CD14-positive monocyte (primary cell): ENCODE results near the gene NACAD. TPM values are rescaled to one million over a fixed set of nuclear protein-coding genes. Genes with fewer than 3 reads are reported as not detected.

Experiments used
- DNase-seq, 3 donors: peaks; one replicate each; pipeline ENCODE4 v3.0.0-alpha.2; 2011 to 2022
- H2AFZ ChIP-seq: 2 replicates; pipeline ENCODE4 v1.6.0; 2012; ENCODE audit warnings: mild to moderate bottlenecking, low read depth, low read length, inconsistent platforms; ENCODE audit not compliant: insufficient read depth, poor library complexity, severe bottlenecking
- H3K27ac ChIP-seq, 2 donors: 1 replicate in 1 of 2; 2 replicates in 1 of 2; pipeline ENCODE4 v1.5.1; 2012 to 2013; ENCODE audit warnings: low read length in 2 of 2, control low read depth in 1 of 2, inconsistent platforms in 1 of 2, low read depth in 1 of 2, mild to moderate bottlenecking in 1 of 2
- H3K27me3 ChIP-seq, 2 donors: one replicate each; pipeline versions ENCODE4 v1.6.0 to v1.6.1; 2011 to 2013; ENCODE audit warnings: low read length in 2 of 2; ENCODE audit not compliant: control insufficient read depth in 2 of 2, insufficient read depth in 2 of 2
- H3K36me3 ChIP-seq, 2 donors: replicated peaks in 1 of 2; 1 replicate in 1 of 2; 2 replicates in 1 of 2; pipeline versions ENCODE4 v1.5.1 to v1.6.1; 2012 to 2013; ENCODE audit warnings: low read length in 2 of 2, control low read depth in 1 of 2, inconsistent platforms in 1 of 2, mild to moderate bottlenecking in 1 of 2; ENCODE audit not compliant: insufficient read depth in 2 of 2, control insufficient read depth in 1 of 2
- H3K4me1 ChIP-seq, 2 donors: 1 replicate in 1 of 2; 2 replicates in 1 of 2; pipeline versions ENCODE4 v1.5.1 to v1.6.1; 2012 to 2013; ENCODE audit warnings: low read length in 2 of 2, control low read depth in 1 of 2, inconsistent platforms in 1 of 2, mild to moderate bottlenecking in 1 of 2, moderate library complexity in 1 of 2; ENCODE audit not compliant: insufficient read depth in 2 of 2, control insufficient read depth in 1 of 2
- H3K4me2 ChIP-seq: replicated peaks from 2 replicates; pipeline ENCODE3; 2012; ENCODE audit warnings: low read length, moderate library complexity, mild to moderate bottlenecking; ENCODE audit not compliant: poor library complexity, severe bottlenecking; ENCODE audit errors: extremely low read depth
- H3K4me3 ChIP-seq, 3 experiments: fragments of 200-600 bp in 1 of 3; sonication (generic) in 1 of 3; replicated peaks in 1 of 3; 1 replicate in 2 of 3; 2 replicates in 1 of 3; pipeline ENCODE4 v1.5.1; 2011 to 2013; ENCODE audit warnings: low read length in 3 of 3, mild to moderate bottlenecking in 3 of 3, control low read depth in 2 of 3, low read depth in 2 of 3, inconsistent platforms in 1 of 3, moderate library complexity in 1 of 3
- H3K79me2 ChIP-seq: 2 replicates; pipeline ENCODE4 v1.6.0; 2012; ENCODE audit warnings: mild to moderate bottlenecking, control low read depth, inconsistent platforms, low read length, moderate library complexity; ENCODE audit not compliant: insufficient read depth
- H3K9ac ChIP-seq: 2 replicates; pipeline ENCODE4 v1.6.0; 2017; ENCODE audit warnings: low read length, mild to moderate bottlenecking; ENCODE audit not compliant: insufficient read depth, poor library complexity, severe bottlenecking
- H3K9me3 ChIP-seq, 2 donors: replicated peaks in 1 of 2; 1 replicate in 1 of 2; 2 replicates in 1 of 2; pipeline versions ENCODE4 v1.5.1 to v1.6.1; 2012 to 2013; ENCODE audit warnings: low read length in 2 of 2, control low read depth in 1 of 2; ENCODE audit not compliant: control insufficient read depth in 1 of 2, insufficient read depth in 1 of 2
- H4K20me1 ChIP-seq: 2 replicates; pipeline ENCODE4 v1.6.0; 2012; ENCODE audit warnings: mild to moderate bottlenecking, low read length, control low read depth, moderate library complexity; ENCODE audit not compliant: insufficient read depth
- H3K27ac Mint-ChIP-seq, 7 donors: one replicate each; pipeline ENCODE4 v1.8.0; 2020; ENCODE audit warnings: mild to moderate bottlenecking in 7 of 7, mixed read lengths in 7 of 7, moderate library complexity in 6 of 7, inconsistent platforms in 2 of 7
- H3K27me3 Mint-ChIP-seq, 3 donors: one replicate each; pipeline ENCODE4 v1.8.0; 2021 to 2022; ENCODE audit warnings: low read depth in 3 of 3, mild to moderate bottlenecking in 3 of 3, mixed read lengths in 3 of 3, moderate library complexity in 3 of 3, inconsistent platforms in 1 of 3
- H3K36me3 Mint-ChIP-seq, 2 donors: one replicate each; pipeline ENCODE4 v1.8.0; 2020; ENCODE audit warnings: mixed read lengths in 2 of 2, inconsistent platforms in 1 of 2, mild to moderate bottlenecking in 1 of 2
- H3K4me1 Mint-ChIP-seq: one replicate; pipeline ENCODE4 v1.8.0; 2020; ENCODE audit warnings: mild to moderate bottlenecking, mixed read lengths
- H3K4me3 Mint-ChIP-seq, 2 donors: one replicate each; pipeline ENCODE4 v1.8.0; 2020; ENCODE audit warnings: mild to moderate bottlenecking in 2 of 2, mixed read lengths in 2 of 2, moderate library complexity in 1 of 2
- H3K9me3 Mint-ChIP-seq, 7 donors: one replicate each; pipeline ENCODE4 v1.8.0; 2020 to 2022; ENCODE audit warnings: mixed read lengths in 7 of 7, mild to moderate bottlenecking in 6 of 7, moderate library complexity in 6 of 7, inconsistent platforms in 2 of 7
- WGBS: methylation state at CpG from one replicate; pipeline ENCODE4 v1.1.5; 2013; ENCODE audit warnings: missing lambda C conversion rate; ENCODE audit not compliant: insufficient coverage; 5-methylcytosine and 5-hydroxymethylcytosine counted together
- intact Hi-C, 2 donors: fragments of 100-400 bp; cut with micrococcal nuclease; formaldehyde crosslinking; loops; one replicate each; pipeline versions ENCODE4 v1.15.0 to v1.15.1; 2023
- polyA plus RNA-seq, 3 donors: library from polyadenylated mRNA; depleted of rRNA in 1 of 3; unstranded in 2 of 3; stranded (reverse) in 1 of 3; fragments of 300-500 nt in 2 of 3; fragments of >200 nt in 1 of 3; fragmentation: Illumina TruSeq in 2 of 3; gene quantifications; 1 replicate in 2 of 3; 2 replicates in 1 of 3; pipeline ENCODE4 v1.2.3, GENCODE V29; 2012 to 2021
- TF ChIP-seq, protein P1 (sequence below): fragments of 200-600 bp; IDR thresholded peaks from one replicate; pipeline ENCODE4 v1.8.0; 2022; ENCODE audit warnings: antibody characterized with exemption, mild to moderate bottlenecking

Gene NACAD
- polyA plus RNA-seq, 3 donors, result 0.04 TPM; not detected in 2

- no peak overlapping the region for H3K4me3 Mint-ChIP-seq
- Histone ChIP-seq H2AFZ (no peak overlapping the region), H3K9ac (no peak overlapping the region), H3K27ac (no peak overlapping the region), H3K4me2 (no peak overlapping the region), H3K4me1 (no peaks in the 10 kb centered on the region), H3K27me3 (no peaks in the 10 kb centered on the region), H3K36me3 (no peaks in the 10 kb centered on the region), H3K4me3 (no peak overlapping the region), H4K20me1 (no peaks in the 10 kb centered on the region), H3K9me3 (no peaks in the 10 kb centered on the region), H3K79me2 (no peaks in the 10 kb centered on the region)
- peaks cover 2 to 3% (median 2%) of the 10 kb centered on the region in 3 donors for H3K27me3 Mint-ChIP-seq
- H3K27ac Mint-ChIP-seq, result peak overlapping the region in 3 of 7 donors; percentile 28 to 56 (median 41)
- no peaks in the 10 kb centered on the region for H3K36me3 Mint-ChIP-seq
- DNase-seq, result no peak
- peaks cover 5% of the 10 kb centered on the region for H3K4me1 Mint-ChIP-seq
- TF ChIP-seq, protein P1, sequence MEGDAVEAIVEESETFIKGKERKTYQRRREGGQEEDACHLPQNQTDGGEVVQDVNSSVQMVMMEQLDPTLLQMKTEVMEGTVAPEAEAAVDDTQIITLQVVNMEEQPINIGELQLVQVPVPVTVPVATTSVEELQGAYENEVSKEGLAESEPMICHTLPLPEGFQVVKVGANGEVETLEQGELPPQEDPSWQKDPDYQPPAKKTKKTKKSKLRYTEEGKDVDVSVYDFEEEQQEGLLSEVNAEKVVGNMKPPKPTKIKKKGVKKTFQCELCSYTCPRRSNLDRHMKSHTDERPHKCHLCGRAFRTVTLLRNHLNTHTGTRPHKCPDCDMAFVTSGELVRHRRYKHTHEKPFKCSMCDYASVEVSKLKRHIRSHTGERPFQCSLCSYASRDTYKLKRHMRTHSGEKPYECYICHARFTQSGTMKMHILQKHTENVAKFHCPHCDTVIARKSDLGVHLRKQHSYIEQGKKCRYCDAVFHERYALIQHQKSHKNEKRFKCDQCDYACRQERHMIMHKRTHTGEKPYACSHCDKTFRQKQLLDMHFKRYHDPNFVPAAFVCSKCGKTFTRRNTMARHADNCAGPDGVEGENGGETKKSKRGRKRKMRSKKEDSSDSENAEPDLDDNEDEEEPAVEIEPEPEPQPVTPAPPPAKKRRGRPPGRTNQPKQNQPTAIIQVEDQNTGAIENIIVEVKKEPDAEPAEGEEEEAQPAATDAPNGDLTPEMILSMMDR, result no peak
- intact Hi-C loops, result no loop called here
- H3K9me3 Mint-ChIP-seq, result peaks cover 0 to 5% (median 0%) of the 10 kb centered on the region in 7 donors
- WGBS, result 88% methylated on average over 6 of the region's 6 CpGs
These were observed 37.4 kb upstream of the NACAD start for GRCh38 chr7:45126201-45126600.

DNA sequence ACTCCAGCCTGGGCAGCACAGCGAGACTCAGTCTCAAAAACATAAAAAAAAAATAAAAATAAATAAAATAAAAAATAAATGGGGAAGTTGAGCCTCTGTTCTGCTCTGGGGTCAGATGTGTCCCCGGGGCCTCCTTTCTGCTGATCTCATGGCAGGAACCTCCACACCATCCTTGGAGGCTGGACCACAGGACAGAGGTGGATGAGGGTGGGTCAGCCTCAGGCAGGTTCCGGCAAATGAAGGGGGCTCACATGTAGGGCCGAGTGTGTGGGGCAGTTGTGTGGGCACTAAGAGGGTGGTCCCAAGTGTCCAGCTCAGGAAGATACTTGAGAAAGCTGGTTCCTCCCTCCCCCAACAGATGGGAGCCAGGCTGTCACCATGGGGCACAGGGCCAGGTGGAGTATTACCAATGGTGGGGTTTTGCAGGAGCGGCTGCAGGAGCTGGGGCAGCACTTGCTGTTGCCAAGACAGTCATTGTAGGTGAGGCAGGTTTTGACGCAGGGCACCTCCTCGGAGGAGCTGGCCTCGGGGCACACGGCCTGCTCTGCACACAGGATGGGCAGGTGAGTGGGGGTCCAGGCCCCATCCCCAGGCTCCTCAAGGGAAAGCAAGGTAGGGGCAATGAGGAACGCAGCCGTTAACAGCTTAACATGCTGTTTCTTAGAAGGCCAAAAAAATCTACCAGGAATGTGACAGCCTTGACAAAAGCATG, 36.6 kb upstream of the NACAD start:
- Histone ChIP-seq H3K36me3 (no peaks in the 10 kb centered on the region), H2AFZ (no peak overlapping the region), H3K27me3 (no peaks in the 10 kb centered on the region), H3K4me3 (no peak overlapping the region), H3K4me1 (no peaks in the 10 kb centered on the region), H3K9me3 (no peaks in the 10 kb centered on the region), H3K79me2 (no peaks in the 10 kb centered on the region), H4K20me1 (no peaks in the 10 kb centered on the region), H3K27ac (no peak overlapping the region), H3K9ac (no peak overlapping the region), H3K4me2 (no peak overlapping the region)
- H3K9me3 Mint-ChIP-seq, result peaks cover 0 to 8% (median 0%) of the 10 kb centered on the region in 7 donors
- peak overlapping the region in 1 of 2 donors; percentile 16 for H3K4me3 Mint-ChIP-seq
- H3K27me3 Mint-ChIP-seq, result peaks cover 2 to 3% (median 3%) of the 10 kb centered on the region in 3 donors
- WGBS, result 100% methylated on average over 7 of the region's 11 CpGs
- H3K27ac Mint-ChIP-seq, result peak overlapping the region in 4 of 7 donors; percentile 23 to 52 (median 30)
- DNase-seq, result no peak
- TF ChIP-seq, protein P1, result no peak
- H3K4me1 Mint-ChIP-seq, result peaks cover 5% of the 10 kb centered on the region
- intact Hi-C loops, result no loop called here
- no peaks in the 10 kb centered on the region for H3K36me3 Mint-ChIP-seq
